K562 (cell line): Measurements from ENCODE around the gene APPBP2. TPM values are rescaled to one million over a fixed set of nuclear protein-coding genes. Genes with fewer than 3 reads are reported as not detected.

Experiments used
- ATAC-seq: fragments of 200-7000 bp; cut with Tn5 transposase; 3 replicates; pipeline ENCODE4 v1.9.1; 2020; ENCODE audit warnings: moderate library complexity
- BruUV-seq: library from RNA; stranded (reverse); fragments of 400-500 nt; replicated peaks from 2 replicates; lab custom pipeline; 2021; lab: Mats Ljungman, UMichigan
- CTCF ChIA-PET: fragments of 300-600 bp; formaldehyde crosslinking; extraction: SDS; loops from one replicate; lab custom pipeline; 2021; ENCODE audit warnings: low intra/inter-chr PET ratio; lab: Yijun Ruan, JAX
- POLR2A ChIA-PET: fragments of 300-600, 350-650 bp; sonication (Branson Sonifier 250); formaldehyde crosslinking; extraction: SDS; loops from one replicate; lab custom pipeline; 2021; ENCODE audit warnings: antibody characterized with exemption, inconsistent platforms; lab: Yijun Ruan, JAX
- DNase-seq, 4 experiments: peaks; one replicate each; pipeline versions ENCODE4 v3.0.0 to v3.0.0-alpha.2; 2011 to 2018; ENCODE audit warnings: low spot score in 3 of 4, mixed read lengths in 3 of 4; ENCODE audit errors: extremely low read depth in 1 of 4
- FAIRE-seq: peaks from 2 replicates; lab custom pipeline; 2011; peaks lifted over from hg19 to GRCh38; lab: Jason Lieb, UNC
- H2AFZ ChIP-seq: 2 replicates; pipeline ENCODE4 v1.6.0; 2011; ENCODE audit warnings: low read depth, low read length, control low read depth, inconsistent platforms
- H3K27ac ChIP-seq: fragments of 200-600 bp; 3 replicates; pipeline ENCODE4 v1.8.0; 2011; ENCODE audit warnings: low read depth, mild to moderate bottlenecking, control low read depth, inconsistent platforms, low read length, moderate library complexity, mixed read lengths; ENCODE audit errors: extremely low read depth
- H3K27me3 ChIP-seq, 2 experiments: fragments of 300-600 bp in 1 of 2; 2 replicates in 1 of 2; 3 replicates in 1 of 2; pipeline versions ENCODE4 v1.6.0 to v1.8.0; 2011; ENCODE audit warnings: inconsistent platforms in 2 of 2, low read length in 2 of 2, mild to moderate bottlenecking in 1 of 2, mixed read lengths in 1 of 2, moderate library complexity in 1 of 2; ENCODE audit not compliant: control insufficient read depth in 2 of 2, insufficient read depth in 2 of 2
- H3K36me3 ChIP-seq: fragments of 300-600 bp; 3 replicates; pipeline ENCODE4 v1.8.0; 2011; ENCODE audit warnings: mild to moderate bottlenecking, low read length, inconsistent platforms; ENCODE audit not compliant: control insufficient read depth, insufficient read depth
- H3K4me1 ChIP-seq, 2 experiments: fragments of 200-600 bp in 1 of 2; replicated peaks in 1 of 2; 2 replicates in 1 of 2; 3 replicates in 1 of 2; pipeline versions ENCODE4 v1.5.1 to v1.8.0; 2011; ENCODE audit warnings: inconsistent platforms in 2 of 2, low read length in 2 of 2, mild to moderate bottlenecking in 1 of 2, mixed read lengths in 1 of 2, moderate library complexity in 1 of 2; ENCODE audit not compliant: control insufficient read depth in 2 of 2, insufficient read depth in 2 of 2
- H3K4me2 ChIP-seq: 2 replicates; pipeline ENCODE4 v1.6.1; 2011; ENCODE audit warnings: low read length, control low read depth, inconsistent platforms, mixed read lengths; ENCODE audit not compliant: insufficient read depth
- H3K4me3 ChIP-seq: fragments of 200-600 bp; sonication (generic), shearing (Covaris generic); 2 replicates; pipeline ENCODE4 v1.5.1; 2016; ENCODE audit warnings: control low read depth, inconsistent platforms
- H3K79me2 ChIP-seq: fragments of 200-600 bp; 3 replicates; pipeline ENCODE4 v1.8.0; 2011; ENCODE audit warnings: low read length, inconsistent platforms; ENCODE audit not compliant: control insufficient read depth, insufficient read depth
- H3K9ac ChIP-seq, 2 experiments: 2 replicates each; pipeline versions ENCODE4 v1.6.0 to v1.6.1; 2011; ENCODE audit warnings: low read depth in 2 of 2, low read length in 2 of 2, control low read depth in 1 of 2, inconsistent platforms in 1 of 2, mild to moderate bottlenecking in 1 of 2, mixed read lengths in 1 of 2; ENCODE audit not compliant: insufficient read depth in 1 of 2
- H3K9me1 ChIP-seq: one replicate; pipeline ENCODE4 v1.6.0; 2011; ENCODE audit warnings: inconsistent platforms, mild to moderate bottlenecking, low read length, moderate library complexity; ENCODE audit not compliant: control insufficient read depth, insufficient read depth
- H3K9me3 ChIP-seq: replicated peaks from 2 replicates; pipeline ENCODE4 v1.5.1; 2011; ENCODE audit warnings: low read depth, low read length, inconsistent platforms; ENCODE audit not compliant: control insufficient read depth, insufficient read depth
- H4K20me1 ChIP-seq: replicated peaks from 2 replicates; pipeline ENCODE4 v1.6.1; 2011; ENCODE audit warnings: low read length, inconsistent platforms, mixed read lengths; ENCODE audit not compliant: control insufficient read depth, insufficient read depth
- WGBS: fragments of 100-300 bp; shearing (Covaris generic); methylation state at CpG from one replicate; pipeline ENCODE4 v1.1.6; 2016; ENCODE audit warnings: low coverage, mixed read lengths; ENCODE audit not compliant: insufficient coverage; ENCODE audit errors: missing lambda C conversion rate; 5-methylcytosine and 5-hydroxymethylcytosine counted together
- in situ Hi-C: fragments of 300-500 bp; cut with MboI; formaldehyde crosslinking; loops from 4 replicates; pipeline ENCODE4 v1.15.0; 2018; ENCODE audit warnings: inconsistent platforms, mixed read lengths
- intact Hi-C: fragments of 100-400 bp; cut with micrococcal nuclease; formaldehyde crosslinking; loops from 2 replicates; pipeline ENCODE4 v1.14.2; 2022
- polyA plus RNA-seq, 8 experiments: library from polyadenylated mRNA; depleted of rRNA in 4 of 8; stranded (reverse) in 5 of 8; unstranded in 3 of 8; fragments of >200 nt; fragmentation: Nextera tagmentation in 2 of 8; fragmentation: Illumina TruSeq in 1 of 8; extraction: Ambion mirVana in 2 of 8; extraction: Trizol in 1 of 8; gene quantifications; 2 replicates each; pipeline versions ENCODE4 v1.2.1 to v1.2.3, GENCODE V29; 2011 to 2014; ENCODE audit warnings: inconsistent platforms in 1 of 8, missing spikeins in 1 of 8
- total RNA-seq, 7 experiments: library from RNA; depleted of rRNA in 6 of 7; stranded (reverse); fragments of >200 nt in 6 of 7; fragmentation: Illumina TruSeq in 2 of 7; extraction: Trizol in 2 of 7; gene quantifications; 2 replicates each; pipeline versions ENCODE4 v1.2.1 to v1.2.3, GENCODE V29; 2011 to 2021; ENCODE audit warnings: low replicate concordance in 1 of 7
- TF ChIP-seq, protein P1 (sequence below), 3 experiments: fragments of 200-800 bp in 1 of 3; fragments of 250-450 bp in 1 of 3; fragments of 450-650 bp in 1 of 3; sonication (Bioruptor Pico) in 1 of 3; sonication (Bioruptor generic) in 1 of 3; formaldehyde crosslinking in 1 of 3; IDR thresholded peaks; 2 replicates each; pipeline versions ENCODE4 v1.6.1 to v1.8.0; 2016 to 2022; ENCODE audit warnings: mild to moderate bottlenecking in 2 of 3, missing genetic modification characterization in 2 of 3, missing compliant biosample characterization in 1 of 3, moderate library complexity in 1 of 3
- TF ChIP-seq, protein P2 (sequence below), 2 experiments: fragments of 450-650 bp in 1 of 2; sonication (generic) in 1 of 2; formaldehyde crosslinking; conservative IDR thresholded peaks; 2 replicates each; pipeline versions ENCODE4 v1.4.0 to v1.8.1; 2020 to 2022; ENCODE audit warnings: mild to moderate bottlenecking in 1 of 2, missing genetic modification reagents in 1 of 2

The APPBP2 gene
- total and polyA plus RNA-seq, 9 of the 15 experiments (the other 6 are each of a cell fraction or from before 2014, with no cell fraction given), result 2.7 to 16.8 (median 6.9) TPM

DNA sequence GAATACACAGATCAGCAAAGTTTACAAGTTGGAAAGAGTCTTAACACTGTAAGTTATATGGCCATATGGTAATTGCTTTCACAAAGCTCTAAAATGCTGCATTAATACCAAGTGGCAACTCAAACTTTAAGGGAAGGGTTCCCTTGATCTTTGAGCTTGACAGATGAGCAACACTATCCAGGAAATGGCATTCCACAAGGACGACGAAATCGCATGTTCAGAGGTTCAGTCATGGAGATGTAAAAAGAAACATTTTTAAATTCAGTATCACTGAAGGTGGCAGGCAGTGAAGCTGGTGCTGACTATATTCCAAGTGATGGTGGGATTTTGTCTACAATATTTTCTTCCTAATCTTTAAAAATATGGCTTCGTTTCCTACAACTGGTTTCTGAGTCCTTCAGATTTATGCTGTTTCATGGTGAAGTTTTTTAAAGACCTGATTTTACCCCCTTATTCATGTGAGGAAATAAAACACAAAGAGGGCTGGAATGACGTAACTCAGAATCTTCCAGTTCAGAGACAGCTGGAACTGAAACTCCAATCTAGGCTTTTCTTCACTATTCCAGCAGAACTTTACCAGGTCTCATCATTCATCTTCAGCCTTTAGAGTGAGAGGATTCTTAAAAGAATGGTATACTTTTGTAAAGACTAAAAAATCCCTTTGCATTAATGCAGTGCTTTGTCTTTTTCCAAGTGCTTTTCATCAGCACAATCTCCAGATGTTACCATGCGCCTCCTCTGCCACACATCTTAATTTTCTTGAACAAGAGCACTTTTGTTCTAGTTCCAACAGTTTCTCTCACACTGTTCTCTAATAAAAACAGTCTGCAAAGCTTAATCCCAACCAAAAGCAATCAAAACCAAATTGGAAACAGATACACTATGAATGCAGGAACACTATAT lies 83.5 kb downstream of the APPBP2 start:
- TF ChIP-seq, protein P1, sequence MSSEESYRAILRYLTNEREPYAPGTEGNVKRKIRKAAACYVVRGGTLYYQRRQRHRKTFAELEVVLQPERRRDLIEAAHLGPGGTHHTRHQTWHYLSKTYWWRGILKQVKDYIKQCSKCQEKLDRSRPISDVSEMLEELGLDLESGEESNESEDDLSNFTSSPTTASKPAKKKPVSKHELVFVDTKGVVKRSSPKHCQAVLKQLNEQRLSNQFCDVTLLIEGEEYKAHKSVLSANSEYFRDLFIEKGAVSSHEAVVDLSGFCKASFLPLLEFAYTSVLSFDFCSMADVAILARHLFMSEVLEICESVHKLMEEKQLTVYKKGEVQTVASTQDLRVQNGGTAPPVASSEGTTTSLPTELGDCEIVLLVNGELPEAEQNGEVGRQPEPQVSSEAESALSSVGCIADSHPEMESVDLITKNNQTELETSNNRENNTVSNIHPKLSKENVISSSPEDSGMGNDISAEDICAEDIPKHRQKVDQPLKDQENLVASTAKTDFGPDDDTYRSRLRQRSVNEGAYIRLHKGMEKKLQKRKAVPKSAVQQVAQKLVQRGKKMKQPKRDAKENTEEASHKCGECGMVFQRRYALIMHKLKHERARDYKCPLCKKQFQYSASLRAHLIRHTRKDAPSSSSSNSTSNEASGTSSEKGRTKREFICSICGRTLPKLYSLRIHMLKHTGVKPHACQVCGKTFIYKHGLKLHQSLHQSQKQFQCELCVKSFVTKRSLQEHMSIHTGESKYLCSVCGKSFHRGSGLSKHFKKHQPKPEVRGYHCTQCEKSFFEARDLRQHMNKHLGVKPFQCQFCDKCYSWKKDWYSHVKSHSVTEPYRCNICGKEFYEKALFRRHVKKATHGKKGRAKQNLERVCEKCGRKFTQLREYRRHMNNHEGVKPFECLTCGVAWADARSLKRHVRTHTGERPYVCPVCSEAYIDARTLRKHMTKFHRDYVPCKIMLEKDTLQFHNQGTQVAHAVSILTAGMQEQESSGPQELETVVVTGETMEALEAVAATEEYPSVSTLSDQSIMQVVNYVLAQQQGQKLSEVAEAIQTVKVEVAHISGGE (CRISPR knock-in tag; IDR thresholded peaks at IDR 0.05), result peak in 1 of 3 experiments; percentile 76; a peak in 1 of 6 replicates
- TF ChIP-seq, protein P2, sequence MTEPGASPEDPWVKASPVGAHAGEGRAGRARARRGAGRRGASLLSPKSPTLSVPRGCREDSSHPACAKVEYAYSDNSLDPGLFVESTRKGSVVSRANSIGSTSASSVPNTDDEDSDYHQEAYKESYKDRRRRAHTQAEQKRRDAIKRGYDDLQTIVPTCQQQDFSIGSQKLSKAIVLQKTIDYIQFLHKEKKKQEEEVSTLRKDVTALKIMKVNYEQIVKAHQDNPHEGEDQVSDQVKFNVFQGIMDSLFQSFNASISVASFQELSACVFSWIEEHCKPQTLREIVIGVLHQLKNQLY (CRISPR knock-in tag; conservative IDR thresholded peaks at IDR 0.05), result no peak

More for the DNA sequence above, 83.5 kb downstream of the APPBP2 start:
- H3K9me1 ChIP-seq, result no peaks in the 10 kb centered on the region
- no peak overlapping the region for H3K27ac ChIP-seq
- no peak overlapping the region for H3K4me3 ChIP-seq
- H3K9me3 ChIP-seq, result no peaks in the 10 kb centered on the region
- H3K27me3 ChIP-seq, result no peaks in the 10 kb centered on the region
- ChIA-PET POLR2A (no interaction called here), CTCF (no interaction called here)
- H3K9ac ChIP-seq, result no peak overlapping the region
- H3K36me3 ChIP-seq, result peaks cover 10% of the 10 kb centered on the region; the same call in 1 of the 3 replicates
- H4K20me1 ChIP-seq, result no peaks in the 10 kb centered on the region
- no peak overlapping the region for H2AFZ ChIP-seq
- no peaks in the 10 kb centered on the region for H3K4me1 ChIP-seq
- DNase-seq (no peak), ATAC-seq (no peak), FAIRE-seq (no peak)
- intact Hi-C loops, result no loop called here
- no peak overlapping the region for H3K4me2 ChIP-seq
- BruUV-seq, result no TSS peak
- in situ Hi-C loops, result no loop called here
- H3K79me2 ChIP-seq, result no peaks in the 10 kb centered on the region
- WGBS, result 54% methylated on average over 6 of the region's 6 CpGs
